HG03045 (cell line): ENCODE measurements around the gene PTH2R.
"Not testable (repeated sequence)": the region's sequence is repeated elsewhere in the genome, so short reads cannot be mapped to it uniquely, and the experiment has no call there.

Experiments used
- ATAC-seq: cut with Tn5 transposase; IDR thresholded peaks from one replicate; pipeline ENCODE4 v1.9.1; 2021; ENCODE audit warnings: mild to moderate bottlenecking, moderate library complexity; ENCODE audit not compliant: unreplicated experiment

Gene PTH2R

GRCh38 chr2:208392300-208392699, 14.3 kb upstream of the PTH2R start:
- no peak for ATAC-seq

- ATAC-seq, result not testable (repeated sequence)
Measured at GRCh38 chr2:208396796-208397195, 9.8 kb upstream of the PTH2R start.

GRCh38 chr2:208399201-208399600, 7.4 kb upstream of the PTH2R start:
- no peak for ATAC-seq

- no peak for ATAC-seq
Measured at GRCh38 chr2:208407667-208408066, 1.1 kb downstream of the PTH2R start.

- no peak for ATAC-seq
Measured at GRCh38 chr2:208413931-208414330, 7.3 kb downstream of the PTH2R start.

- peak; percentile 72 for ATAC-seq
Measured at GRCh38 chr2:208415255-208415654, 8.7 kb downstream of the PTH2R start.

GRCh38 chr2:208415897-208416296, 9.3 kb downstream of the PTH2R start:
- ATAC-seq, result peak; percentile 95

- ATAC-seq, result no peak
Measured at GRCh38 chr2:208426412-208427045, 19.9 kb downstream of the PTH2R start.

- no peak for ATAC-seq
Measured at GRCh38 chr2:208437755-208438154, 31.2 kb downstream of the PTH2R start.

GRCh38 chr2:208440716-208441115, 34.1 kb downstream of the PTH2R start:
- no peak for ATAC-seq

GRCh38 chr2:208441951-208442350, 35.4 kb downstream of the PTH2R start:
- ATAC-seq, result no peak

GRCh38 chr2:208447447-208447846, 40.9 kb downstream of the PTH2R start:
- not testable (repeated sequence) for ATAC-seq

- no peak for ATAC-seq
Measured at GRCh38 chr2:208451061-208451460, 44.5 kb downstream of the PTH2R start.

GRCh38 chr2:208454861-208455260, 48.3 kb downstream of the PTH2R start:
- no peak for ATAC-seq

GRCh38 chr2:208463721-208464120, 57.1 kb downstream of the PTH2R start:
- ATAC-seq, result no peak

- no peak for ATAC-seq
Measured at GRCh38 chr2:208464205-208464604, 57.6 kb downstream of the PTH2R start.

- ATAC-seq, result no peak
Measured at GRCh38 chr2:208466151-208466919, 59.7 kb downstream of the PTH2R start.

GRCh38 chr2:208466920-208467298, 60.3 kb downstream of the PTH2R start:
- no peak for ATAC-seq

- ATAC-seq, result no peak
Measured at GRCh38 chr2:208467564-208467963, 61.0 kb downstream of the PTH2R start.

- no peak for ATAC-seq
Measured at GRCh38 chr2:208477741-208478140, 71.1 kb downstream of the PTH2R start.

GRCh38 chr2:208479342-208479741, 72.8 kb downstream of the PTH2R start:
- no peak for ATAC-seq

- ATAC-seq, result not testable (repeated sequence)
Measured at GRCh38 chr2:208481945-208482344, 75.4 kb downstream of the PTH2R start.
